HG03108 (cell line): ENCODE results near the gene ANKAR.
"Not testable (repeated sequence)": the region's sequence is repeated elsewhere in the genome, so short reads cannot be mapped to it uniquely, and the experiment has no call there.

ENCODE experiments used
- ATAC-seq: cut with Tn5 transposase; IDR thresholded peaks from one replicate; pipeline ENCODE4 v1.9.1; 2021; ENCODE audit warnings: moderate library complexity; ENCODE audit not compliant: unreplicated experiment

ANKAR gene, protein sequence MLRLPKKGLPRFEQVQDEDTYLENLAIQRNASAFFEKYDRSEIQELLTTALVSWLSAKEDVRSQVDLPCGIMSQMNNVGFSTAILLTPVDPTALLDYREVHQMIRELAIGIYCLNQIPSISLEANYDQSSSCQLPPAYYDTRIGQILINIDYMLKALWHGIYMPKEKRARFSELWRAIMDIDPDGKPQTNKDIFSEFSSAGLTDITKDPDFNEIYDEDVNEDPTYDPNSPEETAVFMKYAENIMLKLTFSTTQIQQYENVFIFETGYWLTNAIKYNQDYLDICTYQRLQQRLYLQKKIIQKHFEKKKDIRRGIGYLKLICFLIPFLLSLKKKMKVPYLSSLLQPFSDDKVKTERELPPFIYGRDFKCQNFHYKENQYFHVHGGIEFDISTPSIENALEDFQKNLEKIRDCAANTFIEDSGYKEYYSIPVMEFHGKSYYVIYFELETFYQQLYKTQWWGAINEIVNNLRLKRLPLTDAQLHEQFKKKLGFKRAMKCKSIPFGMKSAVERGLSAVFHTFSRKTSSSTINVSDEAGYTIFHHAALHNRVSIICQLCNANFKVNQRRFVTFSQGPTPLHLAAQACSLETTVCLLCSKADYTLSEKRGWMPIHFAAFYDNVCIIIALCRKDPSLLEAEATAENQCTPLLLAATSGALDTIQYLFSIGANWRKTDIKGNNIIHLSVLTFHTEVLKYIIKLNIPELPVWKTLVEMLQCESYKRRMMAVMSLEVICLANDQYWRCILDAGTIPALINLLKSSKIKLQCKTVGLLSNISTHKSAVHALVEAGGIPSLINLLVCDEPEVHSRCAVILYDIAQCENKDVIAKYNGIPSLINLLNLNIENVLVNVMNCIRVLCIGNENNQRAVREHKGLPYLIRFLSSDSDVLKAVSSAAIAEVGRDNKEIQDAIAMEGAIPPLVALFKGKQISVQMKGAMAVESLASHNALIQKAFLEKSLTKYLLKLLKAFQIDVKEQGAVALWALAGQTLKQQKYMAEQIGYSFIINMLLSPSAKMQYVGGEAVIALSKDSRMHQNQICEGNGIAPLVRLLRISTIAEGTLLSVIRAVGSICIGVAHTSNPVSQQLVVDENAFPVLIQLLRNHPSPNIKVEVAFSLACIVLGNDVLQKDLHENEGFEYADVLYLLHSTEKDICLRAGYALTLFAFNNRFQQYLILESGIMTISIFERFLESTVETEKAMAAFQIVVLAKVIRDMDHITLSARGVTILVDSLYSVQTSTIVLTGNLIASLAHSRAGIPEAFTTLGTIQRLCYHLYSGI (N-terminal part only)

DNA sequence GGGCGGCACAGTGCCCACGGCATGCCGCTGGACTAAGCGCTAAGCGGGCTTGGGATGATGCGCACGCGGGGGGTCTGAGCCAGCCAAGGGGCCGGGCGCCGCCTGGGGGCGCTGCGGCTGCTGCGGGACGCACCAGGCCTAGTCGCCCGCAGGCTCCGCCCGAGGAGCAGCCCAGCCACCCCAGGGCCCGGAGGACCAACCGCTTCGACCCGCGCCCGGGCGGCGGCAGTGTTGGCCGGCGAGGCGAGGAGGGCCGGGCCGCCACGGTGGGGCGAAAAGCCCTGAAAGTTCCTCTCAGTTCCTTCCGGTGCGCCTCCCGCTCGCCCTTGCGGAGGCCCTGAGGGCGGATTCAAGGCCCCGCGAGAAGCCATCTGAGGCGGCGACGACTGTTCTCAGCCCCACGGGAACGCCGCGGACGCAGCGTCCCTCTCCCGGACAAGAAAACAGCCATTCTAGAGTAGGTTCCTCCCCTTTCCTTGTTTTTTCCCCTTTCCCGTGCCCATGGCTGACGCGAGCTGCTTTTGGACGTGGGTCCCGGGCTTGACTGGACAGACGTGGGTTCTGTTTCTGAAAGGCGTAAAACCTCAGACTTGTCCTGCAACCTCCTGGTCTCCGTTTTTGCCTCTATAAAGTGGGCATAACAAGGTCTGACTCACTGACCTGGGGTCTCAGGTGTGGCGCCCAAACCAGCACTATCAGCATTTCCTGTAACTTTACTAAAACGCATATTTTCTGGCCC lies at the start of gene ANKAR:
Gene ANKAR, plus strand, starts transcription at position 297 of the 739 bp plus-strand sequence. CDS start 1,821 bp downstream, outside the sequence.
- peak; percentile 97 for ATAC-seq

DNA sequence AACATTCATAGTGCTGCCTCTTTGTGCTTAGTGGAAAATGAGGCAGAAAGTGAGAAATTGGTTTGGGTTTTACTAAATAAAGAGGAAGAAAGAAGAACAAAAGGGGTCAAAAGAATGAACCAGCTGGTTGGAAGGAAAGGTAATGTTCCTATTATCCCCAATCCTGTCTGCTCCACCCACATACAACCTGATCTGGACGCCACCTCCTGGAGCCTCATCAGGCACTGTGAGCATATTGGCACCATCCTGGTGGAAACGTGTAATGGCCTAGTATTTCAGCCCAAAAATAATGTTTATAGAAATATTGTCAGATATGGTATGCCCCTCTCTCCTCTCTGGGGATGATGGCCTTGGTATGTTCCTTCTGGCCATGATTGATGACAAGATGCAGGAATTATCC lies 48.8 kb upstream of the ANKAR start:
- no peak for ATAC-seq

DNA sequence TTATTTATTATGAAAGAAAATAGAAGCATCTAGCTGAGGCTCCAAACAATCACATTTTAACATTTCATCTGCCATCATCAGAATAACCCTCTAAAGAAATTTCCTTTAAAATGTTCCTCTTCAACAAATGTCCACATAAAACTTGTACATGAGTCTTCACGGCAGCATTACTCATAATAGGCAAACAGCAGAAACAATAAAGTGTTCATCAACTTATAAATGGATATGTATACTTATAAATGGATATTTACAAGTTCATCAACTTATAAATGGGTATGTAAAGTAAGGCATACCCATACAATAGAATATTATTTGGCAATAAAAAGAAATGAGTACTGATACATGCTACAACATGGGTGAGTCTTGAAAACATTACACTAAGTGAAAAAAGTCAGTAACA lies 46.7 kb upstream of the ANKAR start:
- ATAC-seq, result no peak

DNA sequence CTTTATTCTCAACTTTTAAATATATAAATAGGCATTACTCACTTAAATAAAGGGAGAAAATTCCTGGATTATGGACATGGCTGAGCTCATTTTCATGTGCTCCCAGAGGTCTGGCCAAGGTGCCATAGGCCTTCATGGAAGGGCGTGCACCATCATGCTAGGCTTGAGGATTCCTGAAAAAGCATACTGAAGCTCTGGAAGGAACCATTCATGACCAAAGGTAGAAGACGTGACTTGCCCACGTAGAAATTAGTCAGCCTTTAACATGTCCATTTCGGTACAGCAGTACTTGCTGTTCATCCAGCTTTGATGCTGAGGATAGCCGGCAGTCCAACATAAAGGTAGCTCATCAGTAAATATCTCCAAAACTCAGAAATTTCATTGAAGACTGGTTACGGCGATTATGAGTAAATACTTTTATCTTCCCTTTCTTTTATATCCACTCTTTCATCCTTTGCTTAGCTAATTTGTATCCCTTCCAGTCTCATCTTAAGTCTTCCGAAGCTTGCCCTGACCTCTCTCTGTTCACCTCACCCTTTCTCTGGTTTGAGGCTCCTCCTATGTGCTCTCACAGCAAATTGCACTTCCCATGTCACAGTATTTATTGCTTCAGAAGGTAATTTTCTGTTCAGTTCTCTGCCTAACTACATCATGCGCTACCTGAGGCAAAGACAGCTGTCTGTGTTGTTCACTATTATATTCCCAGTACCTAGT lies 45.5 kb upstream of the ANKAR start:
- no peak for ATAC-seq

DNA sequence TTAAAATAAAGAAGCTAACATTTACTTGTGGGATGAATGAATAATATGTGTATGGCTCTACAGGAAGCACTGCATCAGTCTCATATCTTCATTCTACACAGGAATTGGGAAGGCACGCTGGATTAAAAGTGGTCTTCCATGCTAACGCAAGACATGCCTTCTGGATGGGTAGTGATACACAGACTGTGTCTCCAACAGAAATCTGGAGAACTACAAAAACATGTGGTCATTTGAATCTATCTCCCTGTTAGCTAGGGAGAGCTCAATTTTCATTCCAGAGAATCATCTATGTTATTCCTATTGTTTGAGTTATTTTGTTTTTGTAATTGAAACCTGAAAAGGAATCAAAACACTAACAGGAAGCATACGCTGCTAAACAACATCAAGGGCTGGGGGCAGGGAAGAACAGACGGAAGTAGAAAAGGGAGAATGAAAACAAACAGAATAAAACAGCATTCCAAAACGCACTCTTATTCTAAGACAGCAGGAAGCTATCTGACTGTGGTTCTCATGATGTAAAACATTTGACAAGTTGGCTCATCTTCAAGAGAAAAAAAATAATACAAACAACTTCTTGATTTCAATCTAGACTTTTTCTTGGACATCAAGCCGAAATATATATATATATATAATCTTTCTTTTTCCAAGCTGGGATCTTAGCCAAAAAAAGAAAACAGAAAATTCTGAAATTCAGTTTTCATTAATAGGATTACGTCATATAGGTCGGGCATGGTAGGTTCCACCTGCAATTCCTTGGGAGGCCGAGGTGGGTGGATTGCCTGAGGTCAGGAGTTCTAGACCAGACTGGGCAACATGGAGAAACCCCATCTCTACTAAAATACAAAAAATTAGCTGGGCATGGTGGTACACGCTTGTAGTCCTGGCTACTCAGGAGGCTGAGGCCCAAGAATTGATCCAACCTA lies 44.7 kb upstream of the ANKAR start:
- ATAC-seq, result no peak

DNA sequence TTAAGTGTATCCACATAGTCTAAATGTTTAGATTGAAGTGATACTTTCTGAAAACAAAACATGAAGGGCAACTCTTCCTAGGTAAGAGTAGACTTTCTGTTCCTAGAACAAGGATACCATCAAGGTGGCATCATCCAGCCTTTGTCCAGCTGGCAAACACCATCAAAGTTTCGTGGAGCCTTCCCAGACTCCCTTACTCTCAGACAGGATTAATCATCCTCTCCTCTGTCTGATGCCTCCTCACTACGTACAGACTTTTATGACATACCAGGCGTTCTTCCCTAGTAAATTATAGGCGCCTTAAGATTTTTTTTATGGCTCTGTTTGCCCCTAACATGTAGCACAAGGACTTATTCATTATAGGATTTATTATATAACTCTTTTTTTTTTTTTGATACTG lies 42.6 kb upstream of the ANKAR start:
- ATAC-seq, result no peak

DNA sequence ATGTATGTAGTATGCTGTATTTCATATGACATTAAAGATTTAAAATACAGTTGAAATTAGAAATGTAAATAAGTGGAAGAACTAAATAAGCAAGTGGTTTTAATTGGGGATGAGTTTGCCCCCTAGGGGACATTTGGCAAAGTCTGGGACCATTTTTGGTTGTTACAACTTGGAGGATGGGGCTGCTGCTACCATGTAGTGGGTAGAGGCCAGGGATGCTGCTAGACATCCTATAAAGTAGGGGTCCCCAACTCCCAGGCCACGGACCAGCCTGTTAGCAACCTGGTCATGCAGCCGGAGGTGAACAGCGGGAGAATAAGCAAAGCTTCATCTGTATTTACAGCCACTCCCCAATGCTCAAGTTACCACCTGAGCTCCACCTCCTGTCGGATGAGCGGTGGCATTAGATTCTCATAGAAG lies 41.1 kb upstream of the ANKAR start:
- ATAC-seq, result no peak

DNA sequence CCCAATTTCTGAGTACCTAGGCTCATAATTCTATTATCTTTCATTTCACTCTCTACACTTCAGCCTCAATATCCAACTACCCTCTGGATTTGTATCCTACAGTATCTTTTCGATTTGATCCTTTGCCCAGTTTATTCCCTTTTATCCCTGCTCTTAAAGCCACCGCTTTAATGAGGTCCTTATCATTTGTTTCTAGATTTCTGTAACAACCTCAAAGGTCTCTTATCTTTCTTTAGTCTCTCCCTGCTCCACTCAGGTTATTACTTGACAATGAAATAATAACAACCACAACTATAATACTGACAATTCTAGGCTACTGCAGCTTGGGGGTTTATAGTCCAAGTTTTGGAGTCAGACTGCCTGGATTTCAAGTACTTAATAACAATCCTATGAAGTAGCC lies 39.1 kb upstream of the ANKAR start:
- no peak for ATAC-seq

DNA sequence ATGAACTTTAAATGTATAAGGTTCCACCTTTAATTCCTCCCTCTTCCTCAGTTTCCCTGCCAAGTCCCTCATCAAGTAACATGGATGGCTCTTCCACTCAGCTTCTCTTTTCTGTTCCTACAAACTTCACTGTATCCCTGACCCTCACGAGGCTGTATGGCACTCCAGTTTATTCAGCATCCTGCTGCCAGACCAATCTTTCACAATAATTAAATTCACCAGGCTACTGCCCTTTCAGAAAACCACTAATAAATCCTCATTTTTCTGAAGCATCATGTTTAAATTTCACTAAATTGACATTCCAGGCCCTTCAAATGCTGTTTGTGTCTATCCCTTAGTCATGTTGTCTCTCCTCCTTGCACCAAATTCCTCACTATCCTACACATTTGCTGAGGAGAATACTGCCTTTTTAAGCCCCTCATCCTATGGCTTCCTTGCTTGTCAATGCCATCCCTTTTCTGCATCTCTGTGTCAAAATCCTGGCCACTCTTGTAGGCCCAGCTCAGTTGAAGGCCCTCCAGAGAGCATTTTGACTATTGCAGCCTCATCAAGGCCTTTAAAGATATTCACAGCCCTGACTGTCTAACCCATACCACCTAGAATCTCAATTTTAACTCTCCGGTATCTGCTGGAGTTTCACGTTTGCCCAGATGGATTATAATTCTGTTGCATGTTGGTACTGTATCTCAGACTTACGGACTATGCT lies 36.0 kb upstream of the ANKAR start:
- ATAC-seq, result no peak

DNA sequence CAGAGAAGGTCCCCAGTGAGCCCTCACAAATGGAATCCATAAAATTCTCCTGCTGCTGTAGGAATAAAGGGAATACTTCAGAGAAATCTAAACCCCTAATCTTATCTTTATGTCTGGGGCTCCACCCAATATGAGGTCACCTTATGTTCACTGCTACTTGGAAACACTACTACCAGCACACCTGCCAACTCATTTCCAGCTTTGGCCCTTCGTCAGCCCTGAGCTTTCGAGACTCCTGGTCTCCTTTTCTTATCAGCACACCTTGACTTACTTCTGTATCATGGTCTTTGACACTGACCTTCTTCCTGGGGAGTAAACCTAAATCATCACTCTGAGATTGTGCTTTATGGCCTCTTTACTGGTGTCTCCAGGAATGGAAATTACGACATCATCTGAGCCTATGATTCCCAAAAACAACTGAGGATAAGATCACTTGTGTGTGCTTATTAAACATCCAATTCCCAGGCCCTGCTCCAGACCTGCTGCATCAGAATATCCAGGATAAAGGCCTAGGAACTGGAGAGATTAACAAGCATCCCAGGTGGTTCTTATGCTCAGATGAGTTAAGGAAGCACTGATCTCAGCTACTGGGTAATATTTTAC lies 35.4 kb upstream of the ANKAR start:
- no peak for ATAC-seq

DNA sequence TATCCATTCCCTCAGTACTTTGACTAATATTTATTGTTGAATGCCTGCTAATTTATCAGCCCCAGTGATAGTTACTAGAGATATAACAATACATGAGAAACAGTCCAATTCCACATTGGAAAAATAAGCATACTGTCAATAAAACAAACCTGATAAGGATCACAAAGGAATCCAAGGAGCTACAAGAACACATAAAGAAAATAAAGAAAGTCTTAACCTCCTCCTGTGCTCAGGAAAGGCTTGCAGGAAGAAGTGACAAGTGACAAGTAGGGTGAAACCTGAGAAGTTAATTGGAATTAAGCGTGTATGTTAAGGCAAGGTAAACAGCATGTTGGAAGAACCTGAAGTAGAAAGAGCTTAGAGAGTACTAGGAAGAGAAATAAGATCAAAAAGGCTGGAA lies 33.5 kb upstream of the ANKAR start:
- no peak for ATAC-seq

DNA sequence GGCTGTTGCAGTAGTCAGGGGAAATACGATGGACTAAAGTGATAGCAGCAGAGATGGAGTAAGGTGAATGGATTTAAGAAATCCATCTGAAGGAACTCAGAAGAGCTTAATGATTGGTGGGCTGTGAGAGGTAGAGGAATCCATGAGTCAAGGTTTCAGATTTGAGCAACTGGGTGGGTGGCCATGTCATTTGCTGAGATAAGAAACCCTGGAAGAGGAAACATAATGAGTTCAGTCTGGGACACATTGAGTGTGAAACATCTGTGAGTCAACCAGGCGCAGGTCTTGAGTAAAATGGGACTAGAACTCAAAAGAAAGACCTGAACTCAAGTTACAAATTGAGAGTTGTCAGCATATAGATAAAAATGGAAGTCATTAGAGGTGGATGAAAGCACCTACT lies 32.9 kb upstream of the ANKAR start:
- no peak for ATAC-seq

DNA sequence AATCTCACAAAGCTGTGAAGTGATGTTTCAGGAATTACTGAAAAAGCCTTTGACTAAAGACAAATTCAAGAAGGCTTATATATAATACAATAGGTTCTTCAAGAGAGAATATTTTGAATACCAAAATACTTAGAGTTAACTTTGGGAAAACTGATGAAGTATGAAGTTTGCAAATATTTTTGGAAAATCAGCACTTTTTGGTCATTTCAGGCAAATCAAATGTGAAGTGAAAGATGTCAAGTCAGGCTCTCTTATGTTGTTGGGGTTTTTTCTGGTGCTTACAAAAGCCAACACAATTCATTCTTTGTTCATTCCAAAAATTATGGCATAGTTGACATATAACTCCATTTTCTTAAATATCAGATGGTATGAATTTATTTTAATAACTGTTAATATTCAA lies 27.9 kb upstream of the ANKAR start:
- ATAC-seq, result no peak

DNA sequence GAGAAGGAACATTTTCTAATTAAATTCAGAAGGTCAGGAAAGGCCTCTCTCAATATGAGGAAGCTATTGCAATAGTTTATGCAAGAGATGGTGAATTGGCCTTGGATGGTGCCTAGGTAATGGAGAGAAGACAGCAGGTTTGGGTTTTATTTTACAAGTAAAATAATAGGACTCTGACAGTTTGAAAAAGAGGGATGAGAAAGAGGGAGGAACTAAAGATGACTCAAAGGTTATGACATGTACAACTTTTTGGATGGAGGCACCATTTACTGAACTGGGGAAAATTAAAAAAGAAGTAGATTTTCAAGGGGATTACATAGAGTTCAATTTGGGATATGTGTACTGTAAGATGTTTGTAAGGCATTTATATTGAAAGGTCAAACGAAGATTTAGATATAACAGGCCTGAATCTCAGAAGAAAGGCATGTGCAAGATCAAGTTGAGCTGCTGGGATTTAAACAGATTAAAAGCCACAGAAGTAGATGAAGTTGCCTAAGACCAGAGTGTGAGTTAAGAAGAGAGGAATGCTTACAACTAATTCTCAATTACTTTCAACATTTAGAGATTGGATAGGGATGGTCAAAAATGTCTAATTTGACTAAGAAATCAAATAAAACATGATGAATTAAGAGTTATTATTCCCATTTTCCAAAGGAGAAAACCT lies 25.5 kb upstream of the ANKAR start:
- no peak for ATAC-seq

DNA sequence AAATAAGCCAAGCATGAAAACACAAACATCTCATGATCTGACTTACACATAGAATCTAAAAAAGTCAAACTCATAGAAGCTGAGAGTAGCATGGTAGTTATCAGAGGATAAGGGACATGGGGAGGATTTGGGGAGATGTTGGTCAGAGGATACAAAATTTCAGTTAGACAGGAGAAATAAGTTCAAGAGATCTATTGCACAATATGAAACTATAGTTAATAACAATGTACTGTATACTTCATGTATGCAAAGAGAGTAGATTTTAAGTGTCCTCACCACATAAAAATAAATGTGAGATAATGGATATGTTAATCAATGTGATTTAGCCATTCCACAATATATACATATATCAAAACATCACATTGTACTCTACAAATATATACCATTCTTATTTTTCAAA lies 23.2 kb upstream of the ANKAR start:
- ATAC-seq, result no peak

DNA sequence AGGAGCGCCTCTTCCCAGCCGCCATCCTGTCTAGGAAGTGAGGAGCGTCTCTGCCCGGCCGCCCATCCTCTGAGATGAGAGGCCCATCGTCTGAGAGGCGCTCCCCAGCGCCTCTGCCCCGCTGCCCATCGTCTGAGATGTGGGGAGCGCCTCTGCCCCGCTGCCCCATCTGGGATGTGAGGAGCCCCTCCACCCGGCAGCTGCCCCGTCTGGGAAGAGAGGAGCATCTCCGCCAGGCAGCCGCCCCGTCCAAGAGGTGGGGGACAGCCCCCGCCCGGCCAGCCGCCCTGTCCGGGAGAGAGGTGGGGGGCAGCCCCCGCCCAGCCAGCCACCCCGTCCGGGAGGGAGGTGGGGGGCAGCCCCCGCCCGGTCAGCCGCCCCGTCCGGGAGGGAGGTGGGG lies 21.0 kb upstream of the ANKAR start:
- ATAC-seq, result not testable (repeated sequence)

DNA sequence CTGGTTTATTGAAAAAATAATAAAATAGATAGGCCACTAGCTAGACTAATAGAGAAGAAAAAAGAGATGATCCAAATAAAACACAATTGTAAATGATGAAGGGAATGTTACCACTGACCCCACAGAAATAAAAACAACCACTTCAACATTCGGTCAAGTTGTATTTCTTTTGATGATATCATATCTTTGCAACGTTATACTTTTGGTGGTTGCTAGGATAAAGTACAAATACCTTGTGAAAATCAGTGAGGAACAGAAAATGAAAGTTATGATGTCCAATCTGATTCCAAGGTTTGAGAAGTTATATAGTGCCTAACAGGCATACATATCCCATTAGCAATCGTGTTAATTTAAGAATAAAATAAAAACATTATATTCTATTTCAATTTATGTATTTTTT lies 19.8 kb upstream of the ANKAR start:
- no peak for ATAC-seq
